Neural cell (in vitro differentiated cells): ENCODE results near the gene CERS5. TPM values are rescaled to one million over a fixed set of nuclear protein-coding genes. Genes with fewer than 3 reads are reported as not detected.
"Not testable (repeated sequence)": the region's sequence is repeated elsewhere in the genome, so short reads cannot be mapped to it uniquely, and the experiment has no call there.

Source experiments
- H2AFZ ChIP-seq: fragments of 200-600, 300-800 bp; sonication (generic), shearing (Covaris generic); 2 replicates; pipeline ENCODE4 v1.6.0; 2014; ENCODE audit warnings: low read depth, mild to moderate bottlenecking, antibody characterized with exemption, low read length, moderate library complexity
- H3F3A ChIP-seq: fragments of 200-600 bp; shearing (Covaris generic); 2 replicates; pipeline ENCODE4 v1.6.1; 2016; ENCODE audit warnings: mild to moderate bottlenecking, moderate library complexity, mixed read lengths, antibody characterized with exemption, low read length; ENCODE audit not compliant: insufficient read depth, poor library complexity, severe bottlenecking
- H3K27ac ChIP-seq: fragments of 200-600, 300-800 bp; sonication (generic), shearing (Covaris generic); 2 replicates; pipeline ENCODE4 v1.5.1; 2014; ENCODE audit warnings: mild to moderate bottlenecking, low read length, moderate library complexity
- H3K27me3 ChIP-seq: fragments of 300-800, 200-600 bp; sonication (generic), shearing (Covaris generic); 2 replicates; pipeline ENCODE4 v1.6.0; 2014; ENCODE audit warnings: mild to moderate bottlenecking, low read depth, low read length, moderate library complexity; ENCODE audit not compliant: insufficient read depth
- H3K36me3 ChIP-seq: fragments of 300-800, 200-600 bp; sonication (generic), shearing (Covaris generic); 2 replicates; pipeline ENCODE4 v1.5.1; 2014; ENCODE audit warnings: mild to moderate bottlenecking, antibody characterized with exemption, low read length, moderate library complexity; ENCODE audit not compliant: insufficient read depth
- H3K4me2 ChIP-seq: fragments of 300-800, 200-600 bp; sonication (generic), shearing (Covaris generic); 2 replicates; pipeline ENCODE4 v1.6.0; 2014; ENCODE audit warnings: mild to moderate bottlenecking, low read length
- H3K4me3 ChIP-seq: fragments of 300-800, 200-600 bp; sonication (generic), shearing (Covaris generic); 2 replicates; pipeline ENCODE4 v1.5.1; 2014; ENCODE audit warnings: mild to moderate bottlenecking, low read length, moderate library complexity
- H3K79me2 ChIP-seq: fragments of 200-600 bp; shearing (Covaris generic); replicated peaks from 2 replicates; pipeline ENCODE4 v1.6.0; 2014; ENCODE audit warnings: mild to moderate bottlenecking, low read length, moderate library complexity; ENCODE audit not compliant: insufficient read depth
- H3K9ac ChIP-seq: fragments of 300-800, 200-600 bp; sonication (generic), shearing (Covaris generic); 2 replicates; pipeline ENCODE4 v1.6.1; 2016; ENCODE audit warnings: mild to moderate bottlenecking, low read length, mixed read lengths
- H3K9me2 ChIP-seq: fragments of 200-600 bp; shearing (Covaris generic); 2 replicates; pipeline ENCODE4 v1.6.1; 2016; ENCODE audit warnings: mild to moderate bottlenecking, low read length, mixed read lengths; ENCODE audit not compliant: insufficient read depth
- H3K9me3 ChIP-seq: fragments of 200-600, 300-800 bp; sonication (generic), shearing (Covaris generic); 2 replicates; pipeline ENCODE4 v1.6.1; 2016; ENCODE audit warnings: mild to moderate bottlenecking, mixed run types, low read length, moderate library complexity, mixed read lengths
- H4K20me1 ChIP-seq: fragments of 200-600 bp; shearing (Covaris generic); 2 replicates; pipeline ENCODE4 v1.6.1; 2016; ENCODE audit warnings: mild to moderate bottlenecking, mixed run types; ENCODE audit not compliant: insufficient read depth
- EP300 ChIP-seq: fragments of 450-650 bp; conservative IDR thresholded peaks from 2 replicates; pipeline ENCODE4 v1.6.1; 2014; ENCODE audit warnings: antibody characterized with exemption, mild to moderate bottlenecking, moderate library complexity; ENCODE audit not compliant: poor library complexity, severe bottlenecking
- EZH2 ChIP-seq: fragments of 200-600, 300-800 bp; shearing (Covaris generic), sonication (generic); IDR thresholded peaks from 2 replicates; pipeline ENCODE4 v1.6.1; 2014; ENCODE audit warnings: antibody characterized with exemption, low read length, borderline replicate concordance, mild to moderate bottlenecking; ENCODE audit not compliant: insufficient read depth, poor library complexity, severe bottlenecking
- MXI1 ChIP-seq: fragments of 450-650 bp; conservative IDR thresholded peaks from 2 replicates; pipeline ENCODE4 v1.6.1; 2014; ENCODE audit warnings: antibody characterized with exemption, mild to moderate bottlenecking; ENCODE audit not compliant: poor library complexity, severe bottlenecking
- POLR2AphosphoS5 ChIP-seq: IDR thresholded peaks from 2 replicates; pipeline ENCODE4 v1.6.1; 2012
- RAD21 ChIP-seq: fragments of 450-650 bp; conservative IDR thresholded peaks from 2 replicates; pipeline ENCODE4 v1.6.1; 2014; ENCODE audit warnings: antibody characterized with exemption, mild to moderate bottlenecking, moderate library complexity
- SMC3 ChIP-seq: fragments of 450-650 bp; conservative IDR thresholded peaks from 2 replicates; pipeline ENCODE4 v1.6.1; 2014; ENCODE audit warnings: antibody characterized with exemption, mild to moderate bottlenecking, moderate library complexity; ENCODE audit not compliant: poor library complexity
- TAF1 ChIP-seq: IDR thresholded peaks from 2 replicates; pipeline ENCODE4 v1.6.1; 2012; ENCODE audit warnings: low read depth
- polyA plus RNA-seq: library from polyadenylated mRNA; depleted of rRNA; stranded (reverse); fragments of >200 nt; gene quantifications from 2 replicates; pipeline ENCODE4 v1.2.3, GENCODE V29; 2014
- TF ChIP-seq, protein P1 (sequence below): fragments of 450-650 bp; IDR thresholded peaks from 2 replicates; pipeline ENCODE4 v1.5.1; 2014; ENCODE audit warnings: antibody characterized with exemption, mild to moderate bottlenecking, moderate library complexity; ENCODE audit not compliant: poor library complexity, severe bottlenecking
- TF ChIP-seq, protein P2 (sequence below): IDR thresholded peaks from 2 replicates; pipeline ENCODE4 v1.6.1; 2012; ENCODE audit warnings: borderline replicate concordance

CERS5 gene
- polyA plus RNA-seq, 1 donor from 2014 or later, result 470 TPM

DNA sequence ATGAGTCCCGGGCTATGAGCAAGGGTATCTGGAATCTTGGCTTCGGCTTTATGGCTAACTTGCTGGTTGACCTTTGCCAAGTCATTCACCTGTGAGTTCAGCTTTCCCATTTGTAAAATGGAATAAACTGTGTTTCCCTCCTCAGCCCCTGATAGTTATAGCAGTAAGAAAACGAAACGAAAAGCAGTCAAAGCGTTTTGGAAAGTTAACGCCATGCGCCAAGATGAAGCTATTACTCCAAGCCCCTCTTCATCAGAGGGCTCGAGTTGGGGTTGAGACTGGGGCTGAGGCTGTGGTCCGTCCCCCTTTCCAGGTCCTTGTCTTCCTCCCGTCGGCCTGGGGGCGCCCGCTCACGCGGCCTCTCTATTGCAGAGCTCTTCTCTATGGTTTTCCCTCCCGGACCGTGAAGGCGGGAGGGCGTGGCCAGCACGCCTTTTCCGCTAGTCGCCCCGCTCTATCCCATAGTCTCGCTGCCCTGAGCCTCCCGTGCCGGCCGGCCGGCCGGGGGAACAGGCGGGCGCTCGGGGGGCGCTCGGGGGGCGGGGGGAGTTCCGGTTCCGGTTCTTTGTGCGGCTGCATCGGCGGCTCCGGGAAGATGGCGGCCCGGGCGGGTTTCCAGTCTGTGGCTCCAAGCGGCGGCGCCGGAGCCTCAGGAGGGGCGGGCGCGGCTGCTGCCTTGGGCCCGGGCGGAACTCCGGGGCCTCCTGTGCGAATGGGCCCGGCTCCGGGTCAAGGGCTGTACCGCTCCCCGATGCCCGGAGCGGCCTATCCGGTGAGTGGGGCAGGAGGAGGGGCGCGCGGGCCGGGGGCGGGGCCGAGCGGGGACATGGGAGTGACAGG is 82.2 kb downstream of the CERS5 start, which contains the start of gene SMARCD1:
Gene SMARCD1 (plus strand): TSS at position 568 of the 840 bp plus-strand sequence. CDS start 28 bp downstream, at position 596.
- TF ChIP-seq EP300, result no peak
- TF ChIP-seq, protein P1, sequence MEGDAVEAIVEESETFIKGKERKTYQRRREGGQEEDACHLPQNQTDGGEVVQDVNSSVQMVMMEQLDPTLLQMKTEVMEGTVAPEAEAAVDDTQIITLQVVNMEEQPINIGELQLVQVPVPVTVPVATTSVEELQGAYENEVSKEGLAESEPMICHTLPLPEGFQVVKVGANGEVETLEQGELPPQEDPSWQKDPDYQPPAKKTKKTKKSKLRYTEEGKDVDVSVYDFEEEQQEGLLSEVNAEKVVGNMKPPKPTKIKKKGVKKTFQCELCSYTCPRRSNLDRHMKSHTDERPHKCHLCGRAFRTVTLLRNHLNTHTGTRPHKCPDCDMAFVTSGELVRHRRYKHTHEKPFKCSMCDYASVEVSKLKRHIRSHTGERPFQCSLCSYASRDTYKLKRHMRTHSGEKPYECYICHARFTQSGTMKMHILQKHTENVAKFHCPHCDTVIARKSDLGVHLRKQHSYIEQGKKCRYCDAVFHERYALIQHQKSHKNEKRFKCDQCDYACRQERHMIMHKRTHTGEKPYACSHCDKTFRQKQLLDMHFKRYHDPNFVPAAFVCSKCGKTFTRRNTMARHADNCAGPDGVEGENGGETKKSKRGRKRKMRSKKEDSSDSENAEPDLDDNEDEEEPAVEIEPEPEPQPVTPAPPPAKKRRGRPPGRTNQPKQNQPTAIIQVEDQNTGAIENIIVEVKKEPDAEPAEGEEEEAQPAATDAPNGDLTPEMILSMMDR, result peak; percentile 88
- peak; percentile 70 for TF ChIP-seq MXI1
- TF ChIP-seq TAF1, result peak; percentile 77
- peak; percentile 25 for TF ChIP-seq RAD21
- TF ChIP-seq EZH2, result no peak
- peak; percentile 89 for TF ChIP-seq POLR2AphosphoS5
- TF ChIP-seq, protein P2, sequence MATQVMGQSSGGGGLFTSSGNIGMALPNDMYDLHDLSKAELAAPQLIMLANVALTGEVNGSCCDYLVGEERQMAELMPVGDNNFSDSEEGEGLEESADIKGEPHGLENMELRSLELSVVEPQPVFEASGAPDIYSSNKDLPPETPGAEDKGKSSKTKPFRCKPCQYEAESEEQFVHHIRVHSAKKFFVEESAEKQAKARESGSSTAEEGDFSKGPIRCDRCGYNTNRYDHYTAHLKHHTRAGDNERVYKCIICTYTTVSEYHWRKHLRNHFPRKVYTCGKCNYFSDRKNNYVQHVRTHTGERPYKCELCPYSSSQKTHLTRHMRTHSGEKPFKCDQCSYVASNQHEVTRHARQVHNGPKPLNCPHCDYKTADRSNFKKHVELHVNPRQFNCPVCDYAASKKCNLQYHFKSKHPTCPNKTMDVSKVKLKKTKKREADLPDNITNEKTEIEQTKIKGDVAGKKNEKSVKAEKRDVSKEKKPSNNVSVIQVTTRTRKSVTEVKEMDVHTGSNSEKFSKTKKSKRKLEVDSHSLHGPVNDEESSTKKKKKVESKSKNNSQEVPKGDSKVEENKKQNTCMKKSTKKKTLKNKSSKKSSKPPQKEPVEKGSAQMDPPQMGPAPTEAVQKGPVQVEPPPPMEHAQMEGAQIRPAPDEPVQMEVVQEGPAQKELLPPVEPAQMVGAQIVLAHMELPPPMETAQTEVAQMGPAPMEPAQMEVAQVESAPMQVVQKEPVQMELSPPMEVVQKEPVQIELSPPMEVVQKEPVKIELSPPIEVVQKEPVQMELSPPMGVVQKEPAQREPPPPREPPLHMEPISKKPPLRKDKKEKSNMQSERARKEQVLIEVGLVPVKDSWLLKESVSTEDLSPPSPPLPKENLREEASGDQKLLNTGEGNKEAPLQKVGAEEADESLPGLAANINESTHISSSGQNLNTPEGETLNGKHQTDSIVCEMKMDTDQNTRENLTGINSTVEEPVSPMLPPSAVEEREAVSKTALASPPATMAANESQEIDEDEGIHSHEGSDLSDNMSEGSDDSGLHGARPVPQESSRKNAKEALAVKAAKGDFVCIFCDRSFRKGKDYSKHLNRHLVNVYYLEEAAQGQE, result peak; percentile 72
- peak; percentile 44 for TF ChIP-seq SMC3
- peak within 1 kb of the TSS; percentile 90 for H3K4me3 ChIP-seq
- peak within 1 kb of the TSS; percentile 69 for H2AFZ ChIP-seq
- peak within 1 kb of the TSS; percentile 90 for H3K27ac ChIP-seq
- H3K79me2 ChIP-seq, result peaks cover 15% of the 10 kb centered on the region
- H3F3A ChIP-seq, result peaks cover 4% of the 10 kb centered on the region
- H3K9ac ChIP-seq, result peak within 1 kb of the TSS; percentile 91
- H3K4me2 ChIP-seq, result peak within 1 kb of the TSS; percentile 71
- no peaks in the 10 kb centered on the region for H3K36me3 ChIP-seq
- no peaks in the 10 kb centered on the region for H3K27me3 ChIP-seq
- no peaks in the 10 kb centered on the region for H4K20me1 ChIP-seq
- H3K9me2 ChIP-seq, result no peaks in the 10 kb centered on the region
- H3K9me3 ChIP-seq, result no peaks in the 10 kb centered on the region

DNA sequence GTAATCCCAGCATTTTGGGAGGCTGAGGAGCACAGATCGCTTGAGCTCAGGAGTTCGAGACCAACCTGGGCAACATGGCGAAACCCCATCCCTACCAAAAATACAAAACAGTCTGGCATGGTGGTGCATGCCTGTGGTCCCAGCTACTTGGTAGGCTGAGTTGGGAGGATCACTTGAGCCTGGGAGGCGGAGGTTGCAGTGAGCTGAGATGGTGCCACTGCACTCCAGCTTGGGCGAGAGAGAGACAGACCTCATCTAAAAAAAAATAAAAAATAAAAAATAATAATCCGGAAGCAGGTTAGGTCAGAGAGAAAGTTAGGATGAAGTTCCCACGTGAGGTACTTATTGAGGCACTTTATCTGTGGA is 82.8 kb downstream of the CERS5 start:
- not testable (repeated sequence) for H3K9me2 ChIP-seq, H4K20me1 ChIP-seq, H3K9me3 ChIP-seq, H3F3A ChIP-seq, H3K36me3 ChIP-seq, H3K27me3 ChIP-seq
- H3K4me2 ChIP-seq, result peak overlapping the region; percentile 65
- peak overlapping the region; percentile 91 for H3K9ac ChIP-seq
- H3K27ac ChIP-seq, result peak overlapping the region; percentile 90
- peak overlapping the region; percentile 52 for H2AFZ ChIP-seq
- H3K4me3 ChIP-seq, result peak overlapping the region; percentile 90
- H3K79me2 ChIP-seq, result peaks cover 15% of the 10 kb centered on the region
